H1 (cell line): ENCODE measurements around the gene ATG4D. TPM values are rescaled to one million over a fixed set of nuclear protein-coding genes. Genes with fewer than 3 reads are reported as not detected.

Experiments
- CTCF ChIA-PET: fragments of 300-600 bp; sonication (Branson Sonifier 250); formaldehyde crosslinking; loops from one replicate; lab custom pipeline; 2021; ENCODE audit not compliant: partially characterized antibody; lab: Charles Lee
- POLR2A ChIA-PET: fragments of 300-600 bp; sonication (Branson Sonifier 250); formaldehyde crosslinking; loops from one replicate; lab custom pipeline; 2021; ENCODE audit warnings: inconsistent platforms; ENCODE audit not compliant: partially characterized antibody; lab: Charles Lee
- DNase-seq, 2 experiments: peaks; one replicate each; pipeline versions ENCODE4 v3.0.0 to v3.0.0-alpha.2; 2010 to 2022; ENCODE audit warnings: low spot score in 2 of 2, low read depth in 1 of 2, mixed read lengths in 1 of 2
- FAIRE-seq: peaks from 2 replicates; lab custom pipeline; 2011; peaks lifted over from hg19 to GRCh38; lab: Jason Lieb, UNC
- H2AFZ ChIP-seq: 2 replicates; pipeline ENCODE4 v1.8.1; 2012; ENCODE audit warnings: low read length, inconsistent platforms
- H2AK5ac ChIP-seq: 2 replicates; pipeline ENCODE4 v1.6.1; 2013; ENCODE audit warnings: low read depth, low read length
- H2BK120ac ChIP-seq: replicated peaks from 2 replicates; pipeline ENCODE3; 2013; ENCODE audit warnings: low read depth, low read length, inconsistent platforms
- H2BK12ac ChIP-seq: 2 replicates; pipeline ENCODE4 v1.6.1; 2013; ENCODE audit warnings: low read depth, low read length
- H2BK15ac ChIP-seq: 2 replicates; pipeline ENCODE4 v1.6.1; 2013; ENCODE audit warnings: low read length
- H2BK20ac ChIP-seq: 2 replicates; pipeline ENCODE4 v1.6.1; 2013; ENCODE audit warnings: low read length
- H2BK5ac ChIP-seq: 2 replicates; pipeline ENCODE4 v1.6.1; 2013; ENCODE audit warnings: low read depth, low read length
- H3K14ac ChIP-seq: 2 replicates; pipeline ENCODE4 v1.6.1; 2013; ENCODE audit warnings: inconsistent platforms; ENCODE audit not compliant: insufficient read length
- H3K18ac ChIP-seq: 2 replicates; pipeline ENCODE4 v1.6.1; 2013; ENCODE audit warnings: low read length; ENCODE audit errors: extremely low read depth
- H3K23ac ChIP-seq: 2 replicates; pipeline ENCODE4 v1.6.1; 2013; ENCODE audit warnings: inconsistent platforms; ENCODE audit not compliant: insufficient read length
- H3K23me2 ChIP-seq: 2 replicates; pipeline ENCODE4 v1.6.1; 2013; ENCODE audit warnings: low read depth, low read length
- H3K27ac ChIP-seq: 2 replicates; pipeline ENCODE4 v1.6.1; 2011; ENCODE audit warnings: low read depth, low read length, inconsistent platforms
- H3K27me3 ChIP-seq, 4 experiments: replicated peaks in 1 of 4; 1 replicate in 1 of 4; 2 replicates in 3 of 4; pipeline versions ENCODE4 v1.6.1 to v1.8.1; 2011 to 2013; ENCODE audit warnings: low read length in 3 of 4, mild to moderate bottlenecking in 3 of 4, inconsistent platforms in 2 of 4, mixed read lengths in 2 of 4, moderate library complexity in 1 of 4; ENCODE audit not compliant: control insufficient read depth in 3 of 4, insufficient read depth in 3 of 4; ENCODE audit errors: extremely low read depth in 1 of 4
- H3K36me3 ChIP-seq, 4 experiments: 2 replicates each; pipeline versions ENCODE4 v1.6.1 to v1.8.1; 2011 to 2013; ENCODE audit warnings: mild to moderate bottlenecking in 4 of 4, low read length in 3 of 4, moderate library complexity in 2 of 4, control low read depth in 1 of 4, inconsistent platforms in 1 of 4; ENCODE audit not compliant: insufficient read depth in 4 of 4, control insufficient read depth in 2 of 4
- H3K4ac ChIP-seq: replicated peaks from 2 replicates; pipeline ENCODE3; 2013; ENCODE audit warnings: low read length, low read depth, mixed read lengths, inconsistent platforms; ENCODE audit not compliant: insufficient read length
- H3K4me1 ChIP-seq, 4 experiments: replicated peaks in 1 of 4; 1 replicate in 1 of 4; 2 replicates in 3 of 4; pipeline versions ENCODE4 v1.6.1 to v1.8.1; 2011 to 2013; ENCODE audit warnings: low read length in 3 of 4, inconsistent platforms in 2 of 4, mixed read lengths in 1 of 4; ENCODE audit not compliant: insufficient read depth in 4 of 4, control insufficient read depth in 3 of 4
- H3K4me2 ChIP-seq, 2 experiments: 2 replicates each; pipeline versions ENCODE4 v1.6.1 to v1.8.1; 2011 to 2013; ENCODE audit warnings: low read depth in 2 of 2, low read length in 2 of 2, control low read depth in 1 of 2, inconsistent platforms in 1 of 2, mild to moderate bottlenecking in 1 of 2; ENCODE audit not compliant: insufficient read depth in 1 of 2
- H3K4me3 ChIP-seq, 4 experiments: fragments of 200-600, 300-600 bp in 1 of 4; sonication (generic), shearing (Covaris generic), sonication (Bioruptor Twin) in 1 of 4; 2 replicates each; pipeline versions ENCODE4 v1.5.1 to v1.8.1; 2011 to 2016; ENCODE audit warnings: low read length in 4 of 4, low read depth in 3 of 4, control low read depth in 2 of 4, inconsistent platforms in 2 of 4, mild to moderate bottlenecking in 2 of 4, mixed read lengths in 1 of 4, moderate library complexity in 1 of 4; ENCODE audit not compliant: insufficient read depth in 2 of 4; ENCODE audit errors: extremely low read depth in 1 of 4
- H3K56ac ChIP-seq: replicated peaks from 2 replicates; pipeline ENCODE3; 2013; ENCODE audit warnings: low read depth, mild to moderate bottlenecking, mixed read lengths, low read length, inconsistent platforms; ENCODE audit not compliant: insufficient read length
- H3K79me1 ChIP-seq: 2 replicates; pipeline ENCODE4 v1.6.1; 2013; ENCODE audit warnings: low read depth, low read length, control low read depth
- H3K79me2 ChIP-seq, 2 experiments: 2 replicates each; pipeline versions ENCODE4 v1.6.1 to v1.8.1; 2012 to 2013; ENCODE audit warnings: low read length in 2 of 2, mild to moderate bottlenecking in 2 of 2, inconsistent platforms in 1 of 2; ENCODE audit not compliant: insufficient read depth in 2 of 2, control insufficient read depth in 1 of 2
- H3K9ac ChIP-seq, 4 experiments: replicated peaks in 1 of 4; 1 replicate in 1 of 4; 2 replicates in 3 of 4; pipeline versions ENCODE4 v1.6.1 to v1.8.1; 2011 to 2013; ENCODE audit warnings: low read depth in 3 of 4, low read length in 3 of 4, control low read depth in 2 of 4, mild to moderate bottlenecking in 2 of 4, moderate library complexity in 2 of 4, inconsistent platforms in 1 of 4; ENCODE audit errors: extremely low read depth in 1 of 4
- H3K9me3 ChIP-seq, 2 experiments: 2 replicates each; pipeline versions ENCODE4 v1.6.1 to v1.8.1; 2012 to 2013; ENCODE audit warnings: mild to moderate bottlenecking in 2 of 2, moderate library complexity in 2 of 2, control low read depth in 1 of 2, inconsistent platforms in 1 of 2, low read depth in 1 of 2, low read length in 1 of 2, mixed read lengths in 1 of 2; ENCODE audit not compliant: insufficient read depth in 2 of 2
- H4K20me1 ChIP-seq, 2 experiments: replicated peaks in 1 of 2; 2 replicates each; pipeline versions ENCODE3 to v1.8.1; 2011 to 2013; ENCODE audit warnings: inconsistent platforms in 2 of 2, low read length in 2 of 2, mild to moderate bottlenecking in 1 of 2; ENCODE audit not compliant: insufficient read depth in 2 of 2, control insufficient read depth in 1 of 2
- H4K5ac ChIP-seq: 2 replicates; pipeline ENCODE4 v1.6.1; 2013; ENCODE audit warnings: low read length, low read depth, mixed read lengths, inconsistent platforms; ENCODE audit not compliant: insufficient read length
- H4K8ac ChIP-seq: 2 replicates; pipeline ENCODE4 v1.8.0; 2013; ENCODE audit warnings: mild to moderate bottlenecking, moderate library complexity, low read length, inconsistent platforms; ENCODE audit not compliant: insufficient read depth; ENCODE audit errors: extremely low read depth
- H4K91ac ChIP-seq: replicated peaks from 2 replicates; pipeline ENCODE3; 2013; ENCODE audit warnings: low read length, mixed read lengths, inconsistent platforms; ENCODE audit not compliant: insufficient read length
- CEBPB ChIP-seq: IDR thresholded peaks from 2 replicates; pipeline ENCODE4 v1.6.1; 2012; ENCODE audit warnings: low read depth, low read length
- EZH2 ChIP-seq: fragments of 200-600 bp; sonication (generic); IDR thresholded peaks from 2 replicates; pipeline ENCODE4 v1.7.1; 2012; ENCODE audit warnings: low read depth, mild to moderate bottlenecking, moderate library complexity, low read length, inconsistent platforms; ENCODE audit not compliant: severe bottlenecking
- JUN ChIP-seq: IDR thresholded peaks from 2 replicates; pipeline ENCODE4 v1.6.1; 2011; ENCODE audit warnings: low read depth, mild to moderate bottlenecking, improper control_type of control experiment, low read length
- NANOG ChIP-seq: IDR thresholded peaks from 2 replicates; pipeline ENCODE4 v1.6.1; 2011; ENCODE audit warnings: low read length, low read depth, mild to moderate bottlenecking, inconsistent platforms; ENCODE audit not compliant: insufficient read depth, poor library complexity, severe bottlenecking
- POU5F1 ChIP-seq: IDR thresholded peaks from 2 replicates; pipeline ENCODE4 v1.6.1; 2011; ENCODE audit warnings: low read depth, mild to moderate bottlenecking, low read length, moderate library complexity
- SP1 ChIP-seq: IDR thresholded peaks from 2 replicates; pipeline ENCODE4 v1.6.1; 2011; ENCODE audit warnings: low read depth, low read length
- SP2 ChIP-seq: IDR thresholded peaks from 2 replicates; pipeline ENCODE4 v1.6.1; 2012; ENCODE audit warnings: mild to moderate bottlenecking, low read length, inconsistent platforms
- TAF7 ChIP-seq: optimal IDR thresholded peaks from 2 replicates; pipeline ENCODE3; 2011; ENCODE audit warnings: low read depth, mild to moderate bottlenecking, inconsistent platforms, low read length, moderate library complexity, borderline replicate concordance
- WGBS, 2 experiments: shearing (Covaris generic) in 1 of 2; methylation state at CpG; one replicate each; pipeline versions ENCODE4 v1.1.6 to v1.1.7; 2013 to 2015; ENCODE audit warnings: low lambda C conversion rate in 2 of 2, mixed read lengths in 2 of 2, inconsistent platforms in 1 of 2, low coverage in 1 of 2, missing lambda C conversion rate in 1 of 2; ENCODE audit not compliant: insufficient replicate concordance in 2 of 2, insufficient coverage in 1 of 2, insufficient read length in 1 of 2; ENCODE audit errors: extremely low coverage in 1 of 2, missing lambda C conversion rate in 1 of 2; 5-methylcytosine and 5-hydroxymethylcytosine counted together
- polyA plus RNA-seq, 7 experiments: library from polyadenylated mRNA; depleted of rRNA in 3 of 7; stranded (reverse) in 5 of 7; unstranded in 2 of 7; fragments of >200 nt in 5 of 7; fragments of 200-250 nt in 2 of 7; gene quantifications; 1 replicate in 5 of 7; 2 replicates in 1 of 7; 4 replicates in 1 of 7; pipeline versions ENCODE4 v1.2.1 to v1.2.3, GENCODE V29; 2011 to 2013; ENCODE audit warnings: missing spikeins in 2 of 7, mixed read lengths in 2 of 7
- total RNA-seq: library from RNA; stranded (reverse); fragmentation: NEBNext Ultra II Directional; extraction: Animal tissue kit (Norgen Biotek cat#: 25700); gene quantifications from 2 replicates; pipeline ENCODE4 v1.2.1, GENCODE V29; 2021
- TF ChIP-seq, protein P1 (sequence below): IDR thresholded peaks from 2 replicates; pipeline ENCODE4 v1.6.1; 2012; ENCODE audit warnings: inconsistent platforms
- TF ChIP-seq, protein P2 (sequence below): IDR thresholded peaks from 2 replicates; pipeline ENCODE4 v1.6.1; 2012; ENCODE audit warnings: low read length, inconsistent platforms
- TF ChIP-seq, protein P3 (sequence below): IDR thresholded peaks from 2 replicates; pipeline ENCODE4 v1.6.1; 2012; ENCODE audit warnings: inconsistent platforms

Gene ATG4D
- total and polyA plus RNA-seq, 2 of the 8 experiments (the other 6 are each of a cell fraction or from before 2014, with no cell fraction given), result 39.6 to 43.7 TPM

DNA sequence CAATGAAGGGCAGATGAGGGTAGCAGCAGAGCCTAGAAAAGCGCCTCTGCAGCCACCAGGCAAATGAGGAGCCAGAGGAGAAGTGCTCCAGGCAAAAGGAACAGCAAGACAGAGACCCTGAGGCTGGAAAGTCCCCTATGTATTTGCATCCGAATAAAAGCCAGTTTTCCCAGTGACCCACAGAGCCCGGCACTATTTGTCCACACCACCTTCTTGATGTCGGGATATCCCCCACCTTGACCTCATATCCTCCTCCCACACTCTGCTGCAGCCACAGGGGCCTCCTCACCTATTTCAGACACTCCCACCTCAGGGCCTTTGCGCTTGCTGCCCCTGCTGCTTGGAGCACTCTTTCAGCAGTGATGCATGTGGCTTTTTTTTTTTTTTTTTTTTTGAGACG is 6.6 kb downstream of the ATG4D start:
- Histone ChIP-seq H4K20me1 (peaks cover 6 to 14% of the 10 kb centered on the region in 2 experiments), H3K79me1 (0 out of 2 replicates have a peak, but pooled peaks cover 3% of the 10 kb centered on the region), H3K9ac (no peak overlapping the region), H3K14ac (no peak overlapping the region), H3K23ac (no peak overlapping the region), H3K79me2 (peaks cover 0 to 3% of the 10 kb centered on the region in 2 experiments; a peak in 1 of 4 replicates), H3K23me2 (no peaks in the 10 kb centered on the region), H4K8ac (no peak overlapping the region; the same call in 1 of the 2 replicates), H2BK20ac (no peak overlapping the region), H3K4me3 (no peak overlapping the region), H3K4ac (no peak overlapping the region), H2AK5ac (no peak overlapping the region), H3K36me3 (peaks cover 10 to 49% (median 40%) of the 10 kb centered on the region in 4 experiments; a peak in 7 of 8 replicates), H3K4me2 (no peak overlapping the region), H2BK12ac (no peak overlapping the region), H3K56ac (no peak overlapping the region), H3K9me3 (no peaks in the 10 kb centered on the region), H3K18ac (no peak overlapping the region), H2AFZ (no peak overlapping the region), H2BK5ac (no peak overlapping the region), H4K91ac (no peak overlapping the region), H3K4me1 (no peaks in the 10 kb centered on the region), H2BK120ac (no peak overlapping the region), H3K27me3 (no peaks in the 10 kb centered on the region), H2BK15ac (no peak overlapping the region), H4K5ac (no peak overlapping the region), H3K27ac (no peak overlapping the region)
- ChIA-PET CTCF (interaction anchor here (1.2 to 2.3 kb wide), 3 partner anchors 13 to 115 kb away, joined by 3 to 9 read pairs (median 3); no protein-coding TSS in a partner anchor), POLR2A (interaction anchor here (1.2 to 5.0 kb wide), 2 partner anchors 9 to 11 kb away, joined by 3 to 41 read pairs; no protein-coding TSS in a partner anchor)
- 89% methylated on average over 5 of the region's 6 CpGs; no CpG with 5 or more reads in 1 of the 2 experiments for WGBS, 2 experiments
- FAIRE-seq (no peak), DNase-seq (no peak)
- TF ChIP-seq NANOG (no peak), CEBPB (no peak), JUN (no peak), POU5F1 (no peak), TAF7 (no peak), EZH2 (no peak), SP1 (no peak), SP2 (no peak)
- TF ChIP-seq, protein P1, sequence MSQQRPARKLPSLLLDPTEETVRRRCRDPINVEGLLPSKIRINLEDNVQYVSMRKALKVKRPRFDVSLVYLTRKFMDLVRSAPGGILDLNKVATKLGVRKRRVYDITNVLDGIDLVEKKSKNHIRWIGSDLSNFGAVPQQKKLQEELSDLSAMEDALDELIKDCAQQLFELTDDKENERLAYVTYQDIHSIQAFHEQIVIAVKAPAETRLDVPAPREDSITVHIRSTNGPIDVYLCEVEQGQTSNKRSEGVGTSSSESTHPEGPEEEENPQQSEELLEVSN, result no peak
- TF ChIP-seq, protein P2, sequence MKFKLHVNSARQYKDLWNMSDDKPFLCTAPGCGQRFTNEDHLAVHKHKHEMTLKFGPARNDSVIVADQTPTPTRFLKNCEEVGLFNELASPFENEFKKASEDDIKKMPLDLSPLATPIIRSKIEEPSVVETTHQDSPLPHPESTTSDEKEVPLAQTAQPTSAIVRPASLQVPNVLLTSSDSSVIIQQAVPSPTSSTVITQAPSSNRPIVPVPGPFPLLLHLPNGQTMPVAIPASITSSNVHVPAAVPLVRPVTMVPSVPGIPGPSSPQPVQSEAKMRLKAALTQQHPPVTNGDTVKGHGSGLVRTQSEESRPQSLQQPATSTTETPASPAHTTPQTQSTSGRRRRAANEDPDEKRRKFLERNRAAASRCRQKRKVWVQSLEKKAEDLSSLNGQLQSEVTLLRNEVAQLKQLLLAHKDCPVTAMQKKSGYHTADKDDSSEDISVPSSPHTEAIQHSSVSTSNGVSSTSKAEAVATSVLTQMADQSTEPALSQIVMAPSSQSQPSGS, result no peak
- TF ChIP-seq, protein P3, sequence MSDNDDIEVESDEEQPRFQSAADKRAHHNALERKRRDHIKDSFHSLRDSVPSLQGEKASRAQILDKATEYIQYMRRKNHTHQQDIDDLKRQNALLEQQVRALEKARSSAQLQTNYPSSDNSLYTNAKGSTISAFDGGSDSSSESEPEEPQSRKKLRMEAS, result no peak
